ENCODE results near the gene ABCG5. TPM values are rescaled to one million over a fixed set of nuclear protein-coding genes. Genes with fewer than 3 reads are reported as not detected.

The ABCG5 gene
- total RNA-seq, 1 donor from 2014 or later: not detected

DNA sequence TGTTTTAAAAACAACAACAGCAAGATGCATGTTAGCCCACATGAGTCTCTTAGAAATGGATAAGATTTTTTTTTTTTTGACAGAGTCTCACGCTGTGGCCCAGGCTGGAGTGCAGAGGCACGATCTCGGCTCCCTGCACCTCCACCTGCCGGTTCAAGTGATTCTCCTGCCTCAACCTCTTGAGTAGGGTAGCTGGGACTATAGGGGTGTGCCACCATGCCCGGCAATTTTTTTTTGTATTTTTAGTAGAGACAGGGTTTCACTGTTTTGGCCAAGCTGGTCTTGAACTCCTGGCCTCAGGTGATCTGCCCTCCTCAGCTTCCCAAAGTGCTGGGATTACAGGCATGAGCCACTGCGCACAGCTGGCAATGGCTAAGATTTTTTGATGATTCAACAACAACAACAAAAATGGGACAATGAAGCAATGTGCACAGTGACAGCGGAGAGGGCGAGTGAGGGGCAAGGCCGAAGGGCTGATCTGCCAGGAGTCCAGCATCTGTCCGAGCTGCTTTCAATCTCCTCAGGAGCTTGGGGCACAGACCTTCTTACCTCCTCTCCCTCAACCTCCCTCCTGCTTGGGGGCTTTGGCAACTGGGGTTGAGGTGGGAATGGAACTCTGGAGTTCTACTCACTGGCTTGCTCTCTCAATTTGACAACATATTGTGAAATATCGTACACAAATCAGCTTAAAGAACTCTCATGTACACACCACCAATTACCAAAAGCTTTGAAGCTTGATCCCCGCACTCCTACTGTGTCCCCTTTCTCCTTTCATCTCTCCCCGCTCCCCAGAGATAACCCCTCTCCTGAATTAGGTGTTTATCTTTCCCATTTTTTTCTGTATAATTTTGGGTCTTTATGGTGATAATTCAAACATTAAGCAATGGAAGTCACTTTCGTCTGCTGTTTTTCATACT lies 3.6 kb upstream of the ABCG5 start:
- Mint-ChIP-seq H3K27ac (ENCODE audit: unreplicated experiment) (no peak overlapping the region), H3K9me3 (no peaks in the 10 kb centered on the region), H3K4me1 (peaks cover 10% of the 10 kb centered on the region), H3K36me3 (ENCODE audit: low read depth) (no peaks in the 10 kb centered on the region), H3K27me3 (ENCODE audit: low read depth) (no peaks in the 10 kb centered on the region), H3K4me3 (no peak overlapping the region)
- DNase-seq (ENCODE audit: low read depth, low spot score): no peak
- TF ChIP-seq, protein P1, sequence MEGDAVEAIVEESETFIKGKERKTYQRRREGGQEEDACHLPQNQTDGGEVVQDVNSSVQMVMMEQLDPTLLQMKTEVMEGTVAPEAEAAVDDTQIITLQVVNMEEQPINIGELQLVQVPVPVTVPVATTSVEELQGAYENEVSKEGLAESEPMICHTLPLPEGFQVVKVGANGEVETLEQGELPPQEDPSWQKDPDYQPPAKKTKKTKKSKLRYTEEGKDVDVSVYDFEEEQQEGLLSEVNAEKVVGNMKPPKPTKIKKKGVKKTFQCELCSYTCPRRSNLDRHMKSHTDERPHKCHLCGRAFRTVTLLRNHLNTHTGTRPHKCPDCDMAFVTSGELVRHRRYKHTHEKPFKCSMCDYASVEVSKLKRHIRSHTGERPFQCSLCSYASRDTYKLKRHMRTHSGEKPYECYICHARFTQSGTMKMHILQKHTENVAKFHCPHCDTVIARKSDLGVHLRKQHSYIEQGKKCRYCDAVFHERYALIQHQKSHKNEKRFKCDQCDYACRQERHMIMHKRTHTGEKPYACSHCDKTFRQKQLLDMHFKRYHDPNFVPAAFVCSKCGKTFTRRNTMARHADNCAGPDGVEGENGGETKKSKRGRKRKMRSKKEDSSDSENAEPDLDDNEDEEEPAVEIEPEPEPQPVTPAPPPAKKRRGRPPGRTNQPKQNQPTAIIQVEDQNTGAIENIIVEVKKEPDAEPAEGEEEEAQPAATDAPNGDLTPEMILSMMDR (conservative IDR thresholded peaks at IDR 0.05): no peak

DNA sequence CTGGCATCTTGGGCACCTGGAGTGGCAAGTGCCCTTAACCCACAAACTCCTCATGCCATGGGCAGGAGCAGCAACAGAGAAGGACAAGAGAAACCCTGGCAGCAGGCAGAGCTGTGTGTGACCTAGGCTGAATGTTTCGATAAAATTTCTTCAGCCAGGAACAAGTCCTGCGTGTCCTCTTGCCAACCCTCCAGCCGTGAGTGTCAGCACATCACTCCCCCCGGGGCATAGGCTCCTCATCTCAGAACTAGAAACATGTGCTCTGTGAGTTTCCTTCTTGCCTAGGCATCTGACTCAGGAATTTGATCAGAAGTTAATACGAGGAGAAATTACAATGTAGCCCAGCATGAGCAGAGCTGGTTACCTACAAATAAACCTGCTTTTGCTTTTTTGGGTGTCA lies 2.3 kb upstream of the ABCG5 start:
- no peaks in the 10 kb centered on the region for H3K36me3 Mint-ChIP-seq (ENCODE audit: low read depth)
- TF ChIP-seq, protein P1 (conservative IDR thresholded peaks at IDR 0.05): no peak
- no peaks in the 10 kb centered on the region for H3K27me3 Mint-ChIP-seq (ENCODE audit: low read depth)
- H3K27ac Mint-ChIP-seq (ENCODE audit: unreplicated experiment): no peak overlapping the region
- H3K4me1 Mint-ChIP-seq: peaks cover 10% of the 10 kb centered on the region
- H3K9me3 Mint-ChIP-seq: no peaks in the 10 kb centered on the region
- H3K4me3 Mint-ChIP-seq: no peak overlapping the region
- no peak for DNase-seq (ENCODE audit: low read depth, low spot score)

DNA sequence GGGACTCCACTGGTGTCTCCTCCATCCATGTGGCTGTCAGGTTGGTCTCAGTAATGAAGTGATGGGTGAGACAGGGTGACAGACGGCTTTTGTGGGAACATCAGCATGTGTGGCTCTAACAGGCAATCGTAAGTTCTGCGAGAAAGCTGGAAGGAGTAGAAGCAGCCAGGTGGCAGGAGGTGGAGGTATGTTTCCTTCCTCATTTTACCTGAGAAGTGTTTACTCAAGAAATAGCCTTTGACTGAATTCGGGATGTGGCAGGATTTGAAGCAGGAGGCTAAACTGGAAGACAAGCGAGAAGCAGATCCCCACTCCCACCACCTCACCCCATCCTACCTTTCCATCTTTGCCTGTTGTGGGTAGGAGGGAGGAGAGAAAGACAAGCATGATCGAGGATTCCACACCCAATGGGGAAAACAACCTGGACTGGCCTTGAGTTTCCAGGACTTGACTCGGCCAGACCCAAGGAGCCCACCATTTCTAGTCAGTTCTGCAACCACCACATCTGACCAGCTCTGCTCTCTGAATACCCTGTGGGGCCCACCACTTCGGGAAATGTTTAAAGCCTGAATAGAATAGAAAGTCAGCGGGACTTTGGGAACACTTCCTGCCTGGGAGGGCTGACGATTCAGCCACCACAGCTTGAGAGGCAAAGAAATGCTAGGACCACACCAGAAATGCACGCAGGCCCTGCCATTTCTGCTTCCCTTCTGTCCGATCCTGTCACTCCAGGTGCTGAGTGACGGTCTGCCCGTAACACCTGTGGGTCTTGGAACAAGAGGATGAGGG lies 1.3 kb upstream of the ABCG5 start:
- TF ChIP-seq, protein P1 (conservative IDR thresholded peaks at IDR 0.05): no peak
- DNase-seq (ENCODE audit: low read depth, low spot score): no peak
- Mint-ChIP-seq H3K36me3 (ENCODE audit: low read depth) (no peaks in the 10 kb centered on the region), H3K9me3 (no peaks in the 10 kb centered on the region), H3K27me3 (ENCODE audit: low read depth) (no peaks in the 10 kb centered on the region), H3K4me1 (peaks cover 10% of the 10 kb centered on the region), H3K4me3 (no peak overlapping the region), H3K27ac (ENCODE audit: unreplicated experiment) (no peak overlapping the region)

DNA sequence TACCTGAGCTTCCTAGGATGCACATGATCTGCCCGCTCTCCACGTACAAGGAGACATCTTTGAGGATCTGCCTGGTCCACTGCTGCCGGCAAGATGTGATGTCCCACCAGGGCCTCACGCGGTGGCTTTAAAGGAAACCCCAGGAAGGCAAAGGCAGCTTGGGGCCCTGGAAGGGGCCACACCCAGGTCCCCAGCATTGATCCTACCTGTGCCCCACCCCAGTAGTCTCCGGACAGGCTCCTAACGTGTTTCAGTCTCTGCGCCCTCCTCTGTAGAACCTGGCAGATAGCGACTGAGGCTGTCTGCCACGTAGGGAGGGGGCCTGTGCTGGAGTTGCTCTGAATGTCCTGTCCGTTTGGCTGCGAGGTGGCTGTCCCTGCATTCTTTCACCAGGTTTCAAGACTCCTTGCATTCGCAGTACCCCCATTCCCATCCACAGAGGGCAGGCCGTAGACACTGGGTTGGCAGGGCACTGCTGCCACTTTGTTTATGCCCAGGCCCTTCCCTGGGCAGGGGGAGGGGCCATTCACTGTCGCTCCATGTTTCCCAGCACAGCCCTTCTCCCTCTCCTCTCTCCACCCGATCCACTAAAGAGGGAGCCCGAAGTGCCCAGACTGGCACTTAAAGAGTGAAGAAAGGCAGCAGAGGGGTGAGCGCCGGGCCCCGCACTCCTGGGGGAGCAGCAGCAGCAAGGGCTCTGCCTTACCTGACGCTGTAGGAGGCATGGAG lies 644 bp downstream of the ABCG5 start:
- Mint-ChIP-seq H3K27me3 (ENCODE audit: low read depth) (no peaks in the 10 kb centered on the region), H3K36me3 (ENCODE audit: low read depth) (no peaks in the 10 kb centered on the region), H3K27ac (ENCODE audit: unreplicated experiment) (no peak overlapping the region), H3K4me3 (no peak overlapping the region), H3K4me1 (peaks cover 10% of the 10 kb centered on the region), H3K9me3 (no peaks in the 10 kb centered on the region)
- TF ChIP-seq, protein P1 (conservative IDR thresholded peaks at IDR 0.05): no peak
- DNase-seq (ENCODE audit: low read depth, low spot score): no peak

DNA sequence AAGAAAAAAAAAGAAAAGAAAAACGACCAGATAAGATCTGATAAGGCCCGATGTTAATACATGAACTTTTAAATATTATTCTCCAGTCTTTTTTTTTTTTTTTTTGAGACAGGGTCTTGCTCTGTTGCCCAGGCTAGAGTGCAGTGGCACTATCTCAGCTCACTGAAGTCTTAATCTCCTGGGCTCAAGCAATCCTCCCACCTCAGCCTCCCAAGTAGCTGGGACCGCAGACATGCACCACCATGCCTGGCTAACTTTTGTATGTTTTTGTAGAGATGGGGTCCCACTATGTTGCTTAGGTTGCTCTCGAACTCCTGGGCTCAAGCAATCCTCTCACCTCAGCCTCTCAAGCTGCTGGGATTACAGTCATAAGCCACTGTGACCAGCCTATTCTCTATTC lies 1.6 kb downstream of the ABCG5 start:
- H3K4me1 Mint-ChIP-seq: peaks cover 10% of the 10 kb centered on the region
- no peak overlapping the region for H3K4me3 Mint-ChIP-seq
- no peaks in the 10 kb centered on the region for H3K27me3 Mint-ChIP-seq (ENCODE audit: low read depth)
- no peaks in the 10 kb centered on the region for H3K9me3 Mint-ChIP-seq
- no peak overlapping the region for H3K27ac Mint-ChIP-seq (ENCODE audit: unreplicated experiment)
- TF ChIP-seq, protein P1 (conservative IDR thresholded peaks at IDR 0.05): no peak
- DNase-seq (ENCODE audit: low read depth, low spot score): no peak
- no peaks in the 10 kb centered on the region for H3K36me3 Mint-ChIP-seq (ENCODE audit: low read depth)

Measured in neural crest cell (in vitro differentiated cells).